Measurements from ENCODE around the gene SLC27A4. TPM values are rescaled to one million over a fixed set of nuclear protein-coding genes. Genes with fewer than 3 reads are reported as not detected.
A peak's percentile ranks its signal among the peaks of the same experiment; 100 is the strongest.

Gene SLC27A4
- total RNA-seq, 1 donor = 23.5 TPM

DNA sequence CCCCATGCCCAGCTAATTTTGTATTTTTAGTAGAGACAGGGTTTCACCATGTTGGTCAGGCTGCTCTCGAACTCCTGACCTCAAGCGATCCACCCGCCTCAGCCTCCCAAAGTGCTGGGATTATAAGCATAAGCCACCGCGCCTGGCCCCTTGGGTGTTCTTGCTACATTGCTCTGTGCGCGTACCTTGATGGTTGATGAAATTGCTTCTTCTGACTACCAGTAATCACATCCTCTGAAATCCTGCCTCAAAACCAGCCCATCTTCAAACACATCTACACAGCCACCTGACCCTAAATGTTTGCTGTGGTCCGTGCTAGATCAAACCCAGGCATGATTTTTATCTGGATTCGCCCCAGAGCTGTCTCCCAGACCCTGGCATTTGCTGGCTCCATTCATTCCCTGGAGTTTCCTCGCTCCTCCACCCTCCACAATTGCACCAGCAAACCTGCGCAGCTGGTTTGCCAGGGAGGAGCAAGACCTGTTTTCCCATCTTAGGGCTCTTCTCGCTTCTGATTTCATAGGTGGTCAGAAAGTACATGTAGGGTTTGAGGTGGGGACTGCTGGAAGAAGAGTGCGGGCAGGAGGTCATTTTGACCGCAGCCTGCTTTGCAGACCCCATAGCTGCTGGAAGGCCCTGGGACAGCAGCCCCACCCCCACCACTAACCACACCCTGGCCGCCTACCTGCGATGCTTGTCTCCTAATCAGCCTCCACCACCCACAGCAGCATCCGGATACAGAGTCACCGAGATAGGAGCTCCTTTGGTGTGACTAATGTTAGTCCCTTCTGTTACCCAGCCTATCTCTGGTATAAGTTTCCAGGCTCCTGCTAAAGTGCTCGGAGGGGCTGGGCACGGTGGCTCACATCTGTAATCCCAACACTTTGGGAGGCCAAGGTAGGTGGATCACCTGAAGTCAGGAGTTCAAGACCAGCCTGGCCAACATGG lies 41.5 kb upstream of the SLC27A4 start:
- TF ChIP-seq, protein P1, sequence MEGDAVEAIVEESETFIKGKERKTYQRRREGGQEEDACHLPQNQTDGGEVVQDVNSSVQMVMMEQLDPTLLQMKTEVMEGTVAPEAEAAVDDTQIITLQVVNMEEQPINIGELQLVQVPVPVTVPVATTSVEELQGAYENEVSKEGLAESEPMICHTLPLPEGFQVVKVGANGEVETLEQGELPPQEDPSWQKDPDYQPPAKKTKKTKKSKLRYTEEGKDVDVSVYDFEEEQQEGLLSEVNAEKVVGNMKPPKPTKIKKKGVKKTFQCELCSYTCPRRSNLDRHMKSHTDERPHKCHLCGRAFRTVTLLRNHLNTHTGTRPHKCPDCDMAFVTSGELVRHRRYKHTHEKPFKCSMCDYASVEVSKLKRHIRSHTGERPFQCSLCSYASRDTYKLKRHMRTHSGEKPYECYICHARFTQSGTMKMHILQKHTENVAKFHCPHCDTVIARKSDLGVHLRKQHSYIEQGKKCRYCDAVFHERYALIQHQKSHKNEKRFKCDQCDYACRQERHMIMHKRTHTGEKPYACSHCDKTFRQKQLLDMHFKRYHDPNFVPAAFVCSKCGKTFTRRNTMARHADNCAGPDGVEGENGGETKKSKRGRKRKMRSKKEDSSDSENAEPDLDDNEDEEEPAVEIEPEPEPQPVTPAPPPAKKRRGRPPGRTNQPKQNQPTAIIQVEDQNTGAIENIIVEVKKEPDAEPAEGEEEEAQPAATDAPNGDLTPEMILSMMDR (IDR thresholded peaks at IDR 0.05; ENCODE audit: insufficient read depth, low read length) = no peak
- no peak overlapping the region for H3K4me3 ChIP-seq (ENCODE audit: low read depth, low read length)
- no peak for DNase-seq (ENCODE audit: low read depth)

DNA sequence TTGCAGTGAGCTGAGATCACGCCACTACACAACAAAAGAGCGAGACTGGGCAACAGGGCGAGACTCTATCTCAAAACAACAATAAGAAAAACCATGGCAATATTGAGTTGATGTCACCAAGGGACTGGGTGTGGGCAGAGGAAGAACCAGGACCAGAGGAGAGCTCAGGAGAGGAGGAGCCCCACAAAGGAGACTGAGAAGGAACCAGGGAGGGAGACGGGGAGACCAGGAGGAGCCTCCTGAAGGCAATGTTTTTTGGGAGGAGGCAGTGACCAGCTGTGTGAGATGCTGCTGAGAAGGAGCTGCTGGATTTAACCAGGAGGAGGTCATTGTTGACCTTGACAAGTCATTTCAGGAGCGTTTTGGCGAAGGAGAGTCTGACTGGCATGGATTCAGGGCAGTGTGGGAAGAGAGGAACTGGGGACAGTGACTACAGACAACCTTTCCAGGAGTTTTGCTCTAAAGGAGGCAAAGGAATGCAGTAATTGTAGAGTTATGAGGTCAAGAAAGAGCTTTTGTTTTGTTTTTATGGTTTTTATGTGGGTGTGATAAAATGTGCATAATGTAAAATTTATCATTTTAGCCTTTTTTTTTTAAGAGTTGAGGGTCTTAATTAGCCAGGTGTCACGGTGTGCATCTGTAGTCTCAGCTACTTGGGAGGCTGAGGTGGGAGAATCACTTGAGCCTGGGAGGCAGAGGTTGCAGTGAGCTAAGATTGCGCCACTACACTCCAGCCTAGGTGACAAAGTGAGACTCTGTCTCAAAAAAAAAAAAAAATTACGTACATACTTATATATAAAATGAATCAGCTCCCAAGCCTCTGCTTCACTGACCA lies 36.0 kb upstream of the SLC27A4 start:
- TF ChIP-seq, protein P1 (IDR thresholded peaks at IDR 0.05; ENCODE audit: insufficient read depth, low read length) = no peak
- DNase-seq (ENCODE audit: low read depth) = peak; percentile 19
- no peak overlapping the region for H3K4me3 ChIP-seq (ENCODE audit: low read depth, low read length)

DNA sequence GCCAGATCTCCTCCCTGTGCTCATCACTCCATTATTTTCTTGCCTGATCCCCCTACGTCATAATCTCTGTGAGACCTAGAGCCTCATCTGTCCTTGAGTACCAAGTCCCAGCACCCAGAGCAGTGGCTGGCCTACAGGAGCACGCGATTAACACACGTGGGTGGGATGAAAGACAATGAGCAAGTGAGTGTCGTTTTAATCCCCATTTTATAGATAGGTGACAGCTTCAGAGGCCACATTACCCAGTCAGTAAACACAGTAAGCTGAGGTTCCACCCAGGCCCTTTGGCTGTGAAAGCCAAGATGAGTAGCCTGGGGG lies 35.4 kb upstream of the SLC27A4 start:
- TF ChIP-seq, protein P1 (IDR thresholded peaks at IDR 0.05; ENCODE audit: insufficient read depth, low read length) = no peak
- no peak overlapping the region for H3K4me3 ChIP-seq (ENCODE audit: low read depth, low read length)
- no peak for DNase-seq (ENCODE audit: low read depth)

DNA sequence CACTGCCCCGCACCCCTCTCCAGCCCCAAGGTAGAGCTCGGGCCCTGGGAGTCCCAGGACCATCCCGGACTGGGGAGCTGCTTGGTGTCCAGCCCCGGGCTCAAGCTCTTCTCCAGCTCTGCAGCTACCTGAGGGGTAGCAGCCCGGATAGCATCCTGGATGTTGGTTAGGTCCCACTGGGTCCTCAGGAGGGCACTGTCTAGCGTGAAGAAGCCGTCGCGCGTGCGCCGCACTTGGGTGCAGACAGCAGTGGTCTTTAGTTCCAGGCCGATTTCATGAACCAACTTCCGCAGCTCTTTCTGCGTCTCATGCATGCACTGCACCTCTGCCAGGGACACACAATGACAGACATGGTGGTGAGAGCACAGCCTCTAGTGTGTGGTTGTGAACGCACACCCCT lies 30.8 kb upstream of the SLC27A4 start:
- DNase-seq (ENCODE audit: low read depth) = no peak
- TF ChIP-seq, protein P1 (IDR thresholded peaks at IDR 0.05; ENCODE audit: insufficient read depth, low read length) = no peak
- no peak overlapping the region for H3K4me3 ChIP-seq (ENCODE audit: low read depth, low read length)

DNA sequence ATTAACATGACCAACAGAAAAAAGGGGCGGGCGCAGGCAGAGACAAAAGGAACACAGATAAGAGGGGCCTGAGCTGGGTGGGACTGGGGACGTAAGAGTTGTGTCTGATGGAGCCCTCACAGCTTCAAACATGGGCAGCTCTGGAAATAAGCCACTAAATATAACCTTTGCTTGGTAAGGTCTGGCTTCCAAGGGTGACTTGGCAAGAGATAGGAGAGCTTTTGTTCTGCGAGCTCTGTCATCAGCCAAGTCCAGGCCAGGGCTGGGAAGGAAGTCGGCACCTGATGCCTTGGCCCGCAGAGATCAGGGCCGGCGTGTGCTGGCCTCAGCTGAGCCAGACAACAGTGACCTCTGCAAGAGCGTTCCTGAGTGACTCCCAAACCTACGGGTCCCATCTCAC lies 29.9 kb upstream of the SLC27A4 start:
- no peak overlapping the region for H3K4me3 ChIP-seq (ENCODE audit: low read depth, low read length)
- TF ChIP-seq, protein P1 (IDR thresholded peaks at IDR 0.05; ENCODE audit: insufficient read depth, low read length) = no peak
- no peak for DNase-seq (ENCODE audit: low read depth)

DNA sequence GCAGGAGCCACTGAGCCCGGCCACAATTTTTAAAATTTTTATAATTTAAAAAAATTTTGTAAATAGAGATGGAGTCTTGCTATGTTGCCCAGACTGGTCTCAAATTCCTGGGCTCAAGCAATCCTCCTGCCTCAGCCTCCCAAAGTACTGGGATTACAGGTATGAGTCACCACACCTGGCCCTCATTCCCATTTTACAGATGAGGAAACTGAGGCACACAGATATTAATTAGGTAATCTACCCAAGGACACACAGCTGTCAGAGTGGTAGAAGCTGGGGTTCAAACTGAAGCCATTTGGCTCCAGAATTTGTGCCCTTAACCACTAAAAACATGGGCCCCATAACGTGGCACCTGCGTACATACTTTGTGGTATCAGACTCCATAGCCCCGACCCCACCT lies 25.6 kb upstream of the SLC27A4 start:
- H3K4me3 ChIP-seq (ENCODE audit: low read depth, low read length) = no peak overlapping the region
- DNase-seq (ENCODE audit: low read depth) = no peak
- TF ChIP-seq, protein P1 (IDR thresholded peaks at IDR 0.05; ENCODE audit: insufficient read depth, low read length) = no peak

All from fibroblast of the aortic adventitia (primary cell).